ENCODE data around the gene SLC25A34.

- TF ChIP-seq CTCF (conservative IDR thresholded peaks at IDR 0.05; ENCODE audit: low read length) (no peak), EZH2phosphoT487 (IDR thresholded peaks at IDR 0.05; ENCODE audit: borderline replicate concordance, low read depth, low read length) (no peak)
Observed at GRCh38 chr1:15747378-15747777, 11.3 kb downstream of the SLC25A34 start.
